ENCODE measurements around the gene BTBD10. TPM values are rescaled to one million over a fixed set of nuclear protein-coding genes. Genes with fewer than 3 reads are reported as not detected.
A peak's percentile ranks its signal among the peaks of the same experiment; 100 is the strongest.

BTBD10 gene
- total RNA-seq, 1 experiment from 2014 or later, result 30.2 TPM

DNA sequence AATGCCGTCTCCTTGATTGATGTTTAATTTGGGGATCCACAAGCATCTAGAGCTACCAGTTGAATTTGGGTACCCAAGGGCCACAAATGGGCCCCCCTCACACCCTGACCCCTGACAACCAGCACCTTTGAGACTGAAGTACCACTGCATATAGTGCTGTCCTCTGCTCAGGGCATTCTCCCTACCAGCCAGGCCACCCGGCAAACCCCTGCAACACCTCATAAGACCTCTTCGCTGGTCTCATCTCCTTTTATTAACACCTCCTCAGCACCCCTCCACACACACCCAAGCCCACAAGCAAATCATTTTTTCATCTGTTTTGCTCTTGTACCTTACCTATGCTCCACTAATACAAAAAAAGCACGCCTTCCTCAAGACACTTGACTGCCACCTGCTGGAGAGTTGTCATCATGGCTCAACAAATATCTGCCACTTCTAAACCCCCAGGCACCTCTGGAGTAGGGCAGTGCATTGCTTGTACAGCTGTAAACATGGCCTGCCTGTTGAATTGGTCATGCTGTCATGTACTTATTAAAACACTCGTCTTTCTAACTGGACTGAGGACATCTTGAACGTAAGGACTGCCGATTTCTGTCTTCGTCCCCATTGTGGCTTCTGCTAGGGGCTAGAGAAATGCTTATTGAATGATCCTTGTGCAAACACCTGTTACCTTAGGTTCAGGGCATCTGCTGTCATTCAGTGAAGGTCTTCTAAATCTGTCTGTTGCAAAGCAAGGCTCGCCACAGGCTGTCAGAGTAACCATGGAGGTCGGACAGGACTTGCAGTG is 118.9 kb downstream of the BTBD10 start:
- no peaks in the 10 kb centered on the region for H3K9me2 ChIP-seq (replicated peaks; ENCODE audit: low read length)
- CTCF ChIA-PET, result interaction anchor here (0.5 to 2.8 kb wide), 3 partner anchors 134 to 1406 kb away, joined by 3 to 14 read pairs (median 3); no protein-coding TSS in a partner anchor
- H3K4me2 ChIP-seq (ENCODE audit: low read length), result no peak overlapping the region
- H3K9me3 ChIP-seq (ENCODE audit: low read length), result no peaks in the 10 kb centered on the region
- no peaks in the 10 kb centered on the region for H3K27me3 ChIP-seq (ENCODE audit: low read length)
- DNase-seq (peak; percentile 88), ATAC-seq (peak; percentile 35)
- H3K4me3 ChIP-seq (ENCODE audit: low read length), result no peak overlapping the region
- H3K36me3 ChIP-seq (ENCODE audit: low read depth, low read length), result no peaks in the 10 kb centered on the region
- no peaks in the 10 kb centered on the region for H3K79me2 ChIP-seq (ENCODE audit: low read length)
- no peak overlapping the region for H2AFZ ChIP-seq (ENCODE audit: low read length)
- no peak overlapping the region for H3K27ac ChIP-seq (ENCODE audit: low read length)
- no peaks in the 10 kb centered on the region for H4K20me1 ChIP-seq (ENCODE audit: low read length)
- no peak overlapping the region for H3K9ac ChIP-seq (ENCODE audit: low read length)
- peaks cover 15% of the 10 kb centered on the region for H3K4me1 ChIP-seq (ENCODE audit: insufficient read depth, low read length)
- H3F3A ChIP-seq (ENCODE audit: low read length, unreplicated experiment), result no peaks in the 10 kb centered on the region
- BruUV-seq (replicated peaks), result no TSS peak
- POLR2A ChIA-PET (ENCODE audit: unreplicated experiment), result no interaction called here
- TF ChIP-seq EZH2phosphoT487 (IDR thresholded peaks at IDR 0.05; ENCODE audit: borderline replicate concordance, low read length), result no peak
- no peak for TF ChIP-seq EZH2 (IDR thresholded peaks at IDR 0.05; ENCODE audit: low read length, unreplicated experiment)
- TF ChIP-seq, protein P1, sequence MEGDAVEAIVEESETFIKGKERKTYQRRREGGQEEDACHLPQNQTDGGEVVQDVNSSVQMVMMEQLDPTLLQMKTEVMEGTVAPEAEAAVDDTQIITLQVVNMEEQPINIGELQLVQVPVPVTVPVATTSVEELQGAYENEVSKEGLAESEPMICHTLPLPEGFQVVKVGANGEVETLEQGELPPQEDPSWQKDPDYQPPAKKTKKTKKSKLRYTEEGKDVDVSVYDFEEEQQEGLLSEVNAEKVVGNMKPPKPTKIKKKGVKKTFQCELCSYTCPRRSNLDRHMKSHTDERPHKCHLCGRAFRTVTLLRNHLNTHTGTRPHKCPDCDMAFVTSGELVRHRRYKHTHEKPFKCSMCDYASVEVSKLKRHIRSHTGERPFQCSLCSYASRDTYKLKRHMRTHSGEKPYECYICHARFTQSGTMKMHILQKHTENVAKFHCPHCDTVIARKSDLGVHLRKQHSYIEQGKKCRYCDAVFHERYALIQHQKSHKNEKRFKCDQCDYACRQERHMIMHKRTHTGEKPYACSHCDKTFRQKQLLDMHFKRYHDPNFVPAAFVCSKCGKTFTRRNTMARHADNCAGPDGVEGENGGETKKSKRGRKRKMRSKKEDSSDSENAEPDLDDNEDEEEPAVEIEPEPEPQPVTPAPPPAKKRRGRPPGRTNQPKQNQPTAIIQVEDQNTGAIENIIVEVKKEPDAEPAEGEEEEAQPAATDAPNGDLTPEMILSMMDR (conservative IDR thresholded peaks at IDR 0.05; ENCODE audit: low read depth, low read length), result peak; percentile 89
- intact Hi-C loops (cut with micrococcal nuclease), result loop anchor here (1.0 kb wide), 3 partner anchors 94 to 161 kb away; no protein-coding TSS in a partner anchor

DNA sequence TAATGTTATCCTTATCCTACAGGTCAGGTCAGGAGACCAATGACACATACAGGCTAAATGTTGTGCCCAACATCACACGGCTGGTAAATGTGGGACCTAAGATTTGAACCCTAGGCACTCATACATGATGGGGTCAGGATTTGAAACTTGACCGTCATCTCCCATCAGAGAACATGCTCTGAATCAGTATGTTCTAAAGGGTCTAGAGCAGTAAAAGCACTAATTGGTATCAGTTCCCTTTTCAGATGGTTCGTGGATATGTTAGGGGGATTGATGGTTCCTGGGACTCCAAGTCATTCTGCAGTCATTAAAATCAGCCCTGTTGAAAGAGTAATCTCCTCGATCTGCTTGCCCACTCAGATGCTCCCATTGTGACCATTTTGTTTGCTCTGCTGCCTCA is 120.0 kb downstream of the BTBD10 start:
- Histone ChIP-seq H3K9me3 (ENCODE audit: low read length) (no peaks in the 10 kb centered on the region), H3K79me2 (ENCODE audit: low read length) (no peaks in the 10 kb centered on the region), H3K9ac (ENCODE audit: low read length) (no peak overlapping the region), H4K20me1 (ENCODE audit: low read length) (no peaks in the 10 kb centered on the region), H3K27ac (ENCODE audit: low read length) (no peak overlapping the region), H3K36me3 (ENCODE audit: low read depth, low read length) (no peaks in the 10 kb centered on the region), H3K27me3 (ENCODE audit: low read length) (no peaks in the 10 kb centered on the region), H3F3A (ENCODE audit: low read length, unreplicated experiment) (no peaks in the 10 kb centered on the region), H2AFZ (ENCODE audit: low read length) (no peak overlapping the region), H3K4me2 (ENCODE audit: low read length) (no peak overlapping the region), H3K4me1 (ENCODE audit: insufficient read depth, low read length) (peaks cover 25% of the 10 kb centered on the region), H3K4me3 (ENCODE audit: low read length) (no peak overlapping the region), H3K9me2 (replicated peaks; ENCODE audit: low read length) (no peaks in the 10 kb centered on the region)
- no TSS peak for BruUV-seq (replicated peaks)
- ChIA-PET CTCF (interaction anchor here (2.8 kb wide), 1 partner anchor 133 kb away, joined by 14 read pairs; no protein-coding TSS in a partner anchor), POLR2A (ENCODE audit: unreplicated experiment) (no interaction called here)
- TF ChIP-seq EZH2phosphoT487 (IDR thresholded peaks at IDR 0.05; ENCODE audit: borderline replicate concordance, low read length) (no peak), EZH2 (IDR thresholded peaks at IDR 0.05; ENCODE audit: low read length, unreplicated experiment) (no peak)
- ATAC-seq (no peak), DNase-seq (no peak)
- intact Hi-C loops (cut with micrococcal nuclease), result no loop called here

DNA sequence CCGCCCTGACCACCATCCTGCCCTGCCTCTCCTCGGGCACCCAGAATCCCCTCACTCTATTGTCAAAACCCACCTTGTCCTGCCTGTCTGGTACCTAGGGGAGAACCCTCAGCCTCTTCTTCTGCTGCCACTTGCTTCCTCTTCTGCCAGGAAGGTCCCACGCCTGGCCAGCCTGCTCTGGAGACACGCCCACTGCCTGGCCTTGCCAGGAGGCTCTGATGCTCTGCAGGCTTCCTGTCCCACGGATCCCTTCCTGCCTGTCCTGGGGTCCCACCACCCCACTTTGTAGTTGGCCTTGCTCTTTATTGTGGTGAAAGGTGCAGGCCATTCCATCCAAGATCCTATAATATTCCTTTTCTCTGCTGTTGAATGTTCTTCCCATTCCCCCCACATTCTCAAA is 122.0 kb downstream of the BTBD10 start:
- ChIA-PET POLR2A (ENCODE audit: unreplicated experiment) (no interaction called here), CTCF (no interaction called here)
- no peak for ATAC-seq
- H3K27ac ChIP-seq (ENCODE audit: low read length), result no peak overlapping the region
- H3K79me2 ChIP-seq (ENCODE audit: low read length), result no peaks in the 10 kb centered on the region
- no peaks in the 10 kb centered on the region for H3K9me3 ChIP-seq (ENCODE audit: low read length)
- no peaks in the 10 kb centered on the region for H4K20me1 ChIP-seq (ENCODE audit: low read length)
- no peaks in the 10 kb centered on the region for H3K9me2 ChIP-seq (replicated peaks; ENCODE audit: low read length)
- H3K4me2 ChIP-seq (ENCODE audit: low read length), result no peak overlapping the region
- intact Hi-C loops (cut with micrococcal nuclease), result no loop called here
- no peak overlapping the region for H3K9ac ChIP-seq (ENCODE audit: low read length)
- DNase-seq, result no peak
- H3K27me3 ChIP-seq (ENCODE audit: low read length), result no peaks in the 10 kb centered on the region
- H3K36me3 ChIP-seq (ENCODE audit: low read depth, low read length), result no peaks in the 10 kb centered on the region
- TF ChIP-seq EZH2 (IDR thresholded peaks at IDR 0.05; ENCODE audit: low read length, unreplicated experiment) (no peak), EZH2phosphoT487 (IDR thresholded peaks at IDR 0.05; ENCODE audit: borderline replicate concordance, low read length) (no peak)
- TF ChIP-seq, protein P1 (conservative IDR thresholded peaks at IDR 0.05; ENCODE audit: low read depth, low read length), result no peak
- no peaks in the 10 kb centered on the region for H3F3A ChIP-seq (ENCODE audit: low read length, unreplicated experiment)
- no peak overlapping the region for H2AFZ ChIP-seq (ENCODE audit: low read length)
- peaks cover 39% of the 10 kb centered on the region for H3K4me1 ChIP-seq (ENCODE audit: insufficient read depth, low read length)
- BruUV-seq (replicated peaks), result no TSS peak
- no peak overlapping the region for H3K4me3 ChIP-seq (ENCODE audit: low read length)

Measured in PC-3 (cell line).